Embryonic facial prominence (tissue), 1 donor: ENCODE results near the gene SHISA5.
"Not testable (repeated sequence)": the region's sequence is repeated elsewhere in the genome, so short reads cannot be mapped to it uniquely, and the experiment has no call there.

Experiments used
- DNase-seq: peaks from one replicate; pipeline ENCODE4 v3.0.0-alpha.2; 2016; ENCODE audit errors: extremely low spot score

SHISA5 gene

GRCh38 chr3:48477959-48478520, 25.9 kb downstream of the SHISA5 start:
- no peak for DNase-seq

- DNase-seq: no peak
Measured at GRCh38 chr3:48476426-48477053, 27.4 kb downstream of the SHISA5 start.

- DNase-seq: no peak
Measured at GRCh38 chr3:48475188-48475587, 28.8 kb downstream of the SHISA5 start.

- DNase-seq: no peak
Measured at GRCh38 chr3:48474619-48475018, 29.4 kb downstream of the SHISA5 start.

- DNase-seq: not testable (repeated sequence)
Measured at GRCh38 chr3:48474031-48474430, 29.9 kb downstream of the SHISA5 start.

GRCh38 chr3:48473617-48473952, 30.4 kb downstream of the SHISA5 start:
- DNase-seq: no peak

- peak; percentile 89 for DNase-seq
Measured at GRCh38 chr3:48472923-48473616, 30.9 kb downstream of the SHISA5 start.

GRCh38 chr3:48472673-48472922, 31.4 kb downstream of the SHISA5 start:
- no peak for DNase-seq

GRCh38 chr3:48470286-48470685, 33.7 kb downstream of the SHISA5 start:
- DNase-seq: no peak

- DNase-seq: no peak
Measured at GRCh38 chr3:48469046-48469915, 34.7 kb downstream of the SHISA5 start.

- no peak for DNase-seq
Measured at GRCh38 chr3:48468329-48468731, 35.6 kb downstream of the SHISA5 start.

GRCh38 chr3:48467473-48468267, 36.3 kb downstream of the SHISA5 start:
- no peak for DNase-seq

- no peak for DNase-seq
Measured at GRCh38 chr3:48467110-48467454, 36.9 kb downstream of the SHISA5 start.

GRCh38 chr3:48466386-48467109, 37.4 kb downstream of the SHISA5 start:
- DNase-seq: no peak

GRCh38 chr3:48465531-48466378, 38.2 kb downstream of the SHISA5 start:
- peak; percentile 88 for DNase-seq

- no peak for DNase-seq
Measured at GRCh38 chr3:48465237-48465530, 38.8 kb downstream of the SHISA5 start.

- DNase-seq: no peak
Measured at GRCh38 chr3:48464713-48465221, 39.2 kb downstream of the SHISA5 start.

GRCh38 chr3:48463703-48464102, 40.3 kb downstream of the SHISA5 start:
- DNase-seq: no peak

- DNase-seq: not testable (repeated sequence)
Measured at GRCh38 chr3:48461767-48462166, 42.2 kb downstream of the SHISA5 start.

- no peak for DNase-seq
Measured at GRCh38 chr3:48460517-48460902, 43.5 kb downstream of the SHISA5 start.
